UCSD-AML1 (cell line): ENCODE measurements around the gene TATDN3.
A peak's percentile ranks its signal among the peaks of the same experiment; 100 is the strongest.
"Not testable (repeated sequence)": the region's sequence is repeated elsewhere in the genome, so short reads cannot be mapped to it uniquely, and the experiment has no call there.

Experiments
- DNase-seq: peaks from one replicate; lab custom pipeline; 2025; ENCODE audit not compliant: unreplicated experiment; lab: John Stamatoyannopoulos, UW

TATDN3 gene

GRCh38 chr1:212791676-212792395 is at the start of gene TATDN3, which contains the start of gene NSL1:
Gene TATDN3, plus strand, starts transcription at chr1:212791894. Its CDS starts 28 bp downstream, at chr1:212791922.
Gene NSL1, minus strand, starts transcription at chr1:212791777. Its CDS starts 14 bp downstream, at chr1:212791763.
- DNase-seq = peak; percentile 96

- no peak for DNase-seq
Measured at GRCh38 chr1:212743901-212744475, 47.7 kb upstream of the TATDN3 start.

- no peak for DNase-seq
Measured at GRCh38 chr1:212745303-212745702, 46.4 kb upstream of the TATDN3 start.

- no peak for DNase-seq
Measured at GRCh38 chr1:212746546-212746945, 45.1 kb upstream of the TATDN3 start.

- no peak for DNase-seq
Measured at GRCh38 chr1:212749821-212750535, 41.7 kb upstream of the TATDN3 start.

GRCh38 chr1:212752252-212752933 is 39.3 kb upstream of the TATDN3 start:
- DNase-seq = no peak

GRCh38 chr1:212752934-212753497 is 38.7 kb upstream of the TATDN3 start:
- no peak for DNase-seq

- no peak for DNase-seq
Measured at GRCh38 chr1:212753749-212754148, 37.9 kb upstream of the TATDN3 start.

- no peak for DNase-seq
Measured at GRCh38 chr1:212754193-212754592, 37.5 kb upstream of the TATDN3 start.

- no peak for DNase-seq
Measured at GRCh38 chr1:212754680-212755079, 37.0 kb upstream of the TATDN3 start.

GRCh38 chr1:212759683-212760082 is 32.0 kb upstream of the TATDN3 start:
- DNase-seq = no peak

GRCh38 chr1:212760126-212760823 is 31.4 kb upstream of the TATDN3 start:
- DNase-seq = peak; percentile 24

GRCh38 chr1:212762234-212762633 is 29.5 kb upstream of the TATDN3 start:
- no peak for DNase-seq

- DNase-seq = no peak
Measured at GRCh38 chr1:212762839-212763238, 28.9 kb upstream of the TATDN3 start.

- not testable (repeated sequence) for DNase-seq
Measured at GRCh38 chr1:212764718-212765281, 26.9 kb upstream of the TATDN3 start.

GRCh38 chr1:212766825-212767224 is 24.9 kb upstream of the TATDN3 start:
- not testable (repeated sequence) for DNase-seq

GRCh38 chr1:212769459-212770167 is 22.1 kb upstream of the TATDN3 start:
- DNase-seq = no peak

- DNase-seq = no peak
Measured at GRCh38 chr1:212771341-212771740, 20.4 kb upstream of the TATDN3 start.

- DNase-seq = no peak
Measured at GRCh38 chr1:212773011-212773410, 18.7 kb upstream of the TATDN3 start.
